GM19372 (cell line): Measurements from ENCODE around the gene LCP2.

ENCODE experiments used
- ATAC-seq: cut with Tn5 transposase; IDR thresholded peaks from one replicate; pipeline ENCODE4 v1.9.1; 2021; ENCODE audit warnings: mild to moderate bottlenecking, low read depth, moderate library complexity; ENCODE audit not compliant: unreplicated experiment

Gene LCP2

DNA sequence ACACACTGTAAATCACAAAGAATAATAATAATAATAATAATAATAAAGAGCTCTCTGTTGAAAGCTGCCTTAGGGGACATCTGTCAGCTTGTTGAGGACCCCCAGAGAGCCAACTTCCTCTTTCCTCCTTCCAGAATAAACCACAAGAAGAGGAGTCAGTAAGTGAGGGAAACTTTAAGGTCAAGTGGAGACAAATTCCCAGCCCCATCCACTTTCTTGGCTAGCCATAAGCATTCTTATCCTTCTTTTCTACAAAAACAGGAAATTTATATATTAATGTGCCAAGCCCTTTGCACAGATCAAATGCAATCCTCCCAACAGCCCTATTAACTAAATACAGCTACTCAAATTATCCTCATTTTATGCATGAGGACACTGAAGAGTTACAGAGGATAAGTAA lies 74.2 kb downstream of the LCP2 start:
- no peak for ATAC-seq

DNA sequence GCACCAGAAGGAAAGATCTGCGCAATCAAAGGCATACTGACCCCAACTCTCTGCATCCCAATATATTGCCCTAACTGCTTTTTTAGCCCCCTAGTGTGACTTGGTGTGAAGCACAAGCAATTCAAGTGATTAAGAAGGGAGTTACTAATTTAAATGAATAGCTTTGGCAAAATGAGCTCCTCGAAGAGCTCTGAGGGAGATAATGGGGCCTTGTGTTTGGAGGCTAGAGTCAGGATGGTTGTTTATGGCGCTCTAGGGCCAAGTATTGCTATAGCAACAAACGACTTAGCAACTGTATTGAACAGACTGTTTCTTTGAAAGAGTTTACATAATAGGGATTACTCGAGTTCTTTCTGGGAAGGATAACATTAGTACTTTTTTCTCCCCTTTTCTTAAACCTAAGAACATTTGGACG lies 76.2 kb downstream of the LCP2 start:
- no peak for ATAC-seq

DNA sequence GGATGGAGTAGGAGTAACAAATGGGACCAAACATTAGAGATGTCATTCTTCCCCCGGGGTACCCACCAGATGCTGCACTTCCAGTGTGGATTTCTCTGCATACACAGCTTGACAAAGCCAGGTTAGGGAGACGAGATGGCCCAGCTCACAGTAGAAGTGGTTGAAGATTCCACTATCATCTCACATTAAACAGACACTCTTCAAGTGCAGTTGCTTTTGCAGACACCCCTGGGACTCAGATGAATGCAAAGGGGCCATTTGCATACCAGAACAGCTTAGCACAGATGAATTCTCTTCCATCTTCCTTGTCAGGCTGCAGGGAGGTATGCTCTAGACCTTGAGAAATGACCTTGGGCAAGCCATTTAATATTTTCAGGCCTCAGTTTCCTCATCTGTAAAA lies 77.4 kb downstream of the LCP2 start:
- no peak for ATAC-seq

DNA sequence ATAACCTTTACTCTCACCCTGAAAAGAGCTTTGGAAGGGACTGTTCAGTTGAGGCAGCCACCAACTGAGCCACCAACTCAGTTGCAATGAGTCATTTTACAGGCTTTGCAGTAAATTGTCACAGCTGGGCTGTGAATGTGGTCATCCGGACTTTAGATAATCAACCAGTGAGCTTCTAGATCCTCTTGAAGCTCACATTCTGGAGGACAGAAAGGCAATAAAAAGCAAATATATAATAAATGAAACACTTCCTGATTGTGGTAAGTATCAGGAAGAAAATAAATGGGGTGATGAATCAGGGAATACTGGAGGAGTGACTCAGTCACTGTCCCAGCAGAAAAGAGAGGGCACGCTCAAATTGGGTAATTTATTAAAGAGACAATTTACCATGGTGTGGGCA lies 78.0 kb downstream of the LCP2 start:
- no peak for ATAC-seq

DNA sequence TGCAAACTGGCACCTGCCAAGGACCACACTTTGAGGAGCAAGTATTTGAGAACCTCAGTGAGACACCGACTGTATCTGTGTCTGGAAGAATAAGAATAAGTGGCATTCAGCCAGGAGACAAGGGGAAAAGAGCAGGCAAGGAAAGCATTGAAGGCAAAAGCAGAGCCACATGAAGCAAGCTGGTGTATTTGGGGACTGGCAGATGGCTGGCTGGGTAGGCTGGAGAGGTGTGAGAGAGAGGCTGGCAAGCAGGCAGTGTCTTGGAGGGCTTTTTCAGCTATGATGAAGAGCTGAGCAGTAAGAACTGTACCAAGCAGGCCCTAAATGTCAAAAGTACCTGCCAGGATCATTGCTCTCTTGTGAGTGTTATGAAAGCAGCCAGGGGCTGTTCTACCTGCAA lies 78.9 kb downstream of the LCP2 start:
- ATAC-seq: no peak

DNA sequence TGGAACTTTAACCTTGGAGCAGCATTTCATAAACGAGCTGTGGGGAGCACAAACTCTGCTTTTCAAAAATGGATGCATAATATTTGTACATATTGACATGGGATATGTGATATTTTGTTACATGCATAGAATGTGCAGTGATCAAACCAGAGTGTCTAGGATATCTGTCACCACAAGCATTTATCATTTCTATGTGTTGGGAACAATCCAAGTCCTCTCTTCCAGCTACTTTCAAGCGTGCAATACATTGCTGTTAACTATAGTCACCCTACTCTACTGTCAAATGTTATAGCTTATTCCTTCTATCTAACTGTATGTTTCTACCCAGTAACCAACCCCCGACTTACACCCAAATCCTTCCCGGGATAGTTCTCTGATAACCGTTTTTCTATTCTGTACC lies 79.7 kb downstream of the LCP2 start:
- no peak for ATAC-seq

DNA sequence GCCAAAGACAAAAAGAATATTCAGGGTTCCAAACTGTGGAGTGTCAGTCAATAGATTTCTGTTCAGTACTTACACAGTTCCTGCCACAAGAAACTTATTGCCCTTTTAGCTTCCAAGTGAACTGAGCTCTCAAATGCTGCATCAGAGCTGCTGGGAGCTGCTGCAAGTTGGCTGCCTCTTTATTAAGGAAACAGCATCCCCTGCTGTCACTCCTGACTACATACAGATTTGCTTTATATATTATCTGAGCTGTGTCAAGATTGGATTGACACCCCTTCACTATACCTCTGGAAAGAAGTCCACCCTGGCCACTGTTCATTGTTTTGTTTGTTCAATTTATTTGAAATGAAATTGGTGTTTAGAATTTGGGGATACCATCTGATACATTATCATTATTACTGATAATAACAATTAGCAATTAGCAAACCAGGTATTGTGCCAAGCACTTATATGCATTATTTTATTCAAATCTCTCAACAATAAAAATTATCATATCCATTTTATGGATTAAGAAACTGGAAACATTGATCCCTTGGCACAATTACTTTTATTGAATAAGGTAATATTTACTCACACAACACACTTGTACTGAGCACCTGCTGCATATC lies 81.2 kb downstream of the LCP2 start:
- ATAC-seq: no peak

DNA sequence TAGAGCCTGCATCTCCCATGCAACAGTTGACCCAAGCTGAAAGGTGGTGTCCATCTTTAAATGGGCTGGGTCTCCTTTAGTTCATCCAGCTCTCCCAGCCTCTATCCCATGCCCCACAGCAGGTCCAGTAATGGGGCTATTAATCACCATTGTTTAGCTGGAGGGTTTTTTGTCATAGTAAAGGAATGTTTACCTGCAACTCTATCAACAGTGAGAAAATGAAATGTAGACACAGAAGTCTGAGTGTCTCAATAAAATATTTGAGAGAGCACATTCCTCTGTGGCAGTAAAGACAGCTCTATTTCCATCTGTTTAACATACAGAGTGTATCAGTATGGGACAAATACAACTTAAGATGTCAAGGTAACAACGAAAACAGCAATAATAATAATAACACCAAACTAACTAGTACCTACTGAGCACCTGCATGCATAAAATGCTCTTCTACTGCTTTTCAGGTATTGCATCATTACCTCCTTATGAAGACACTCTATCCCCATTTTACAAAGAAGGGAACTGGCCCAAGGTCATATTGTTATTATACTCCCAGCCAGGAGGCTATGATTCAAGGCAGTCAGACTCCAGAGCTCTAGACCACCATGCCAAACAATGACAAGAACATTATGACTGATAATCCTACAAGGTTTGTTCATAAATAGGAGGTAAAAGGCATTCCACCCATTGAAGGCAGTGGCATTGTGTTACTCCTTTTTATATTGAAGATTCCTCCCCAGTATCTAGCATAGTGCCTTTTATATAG lies 85.8 kb downstream of the LCP2 start:
- no peak for ATAC-seq

DNA sequence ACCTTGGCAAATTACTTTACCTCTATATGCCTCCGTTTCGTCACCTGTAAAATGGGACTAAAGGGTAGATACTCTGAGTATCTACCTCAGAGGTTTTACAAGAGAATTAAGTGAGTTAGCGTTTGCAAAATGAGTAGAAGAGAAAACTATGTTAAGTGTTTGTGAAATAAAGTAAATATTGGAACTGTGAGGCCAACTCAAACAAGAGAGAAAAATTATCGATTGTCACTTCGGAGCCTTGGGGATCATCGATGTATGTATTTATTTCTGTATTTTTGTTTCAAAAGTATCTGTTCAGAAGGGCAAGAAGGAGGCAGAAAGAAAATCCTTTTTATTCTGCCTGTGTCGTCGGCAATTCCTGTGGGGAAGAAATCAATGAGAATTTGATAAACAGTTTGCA lies 90.6 kb downstream of the LCP2 start:
- no peak for ATAC-seq

DNA sequence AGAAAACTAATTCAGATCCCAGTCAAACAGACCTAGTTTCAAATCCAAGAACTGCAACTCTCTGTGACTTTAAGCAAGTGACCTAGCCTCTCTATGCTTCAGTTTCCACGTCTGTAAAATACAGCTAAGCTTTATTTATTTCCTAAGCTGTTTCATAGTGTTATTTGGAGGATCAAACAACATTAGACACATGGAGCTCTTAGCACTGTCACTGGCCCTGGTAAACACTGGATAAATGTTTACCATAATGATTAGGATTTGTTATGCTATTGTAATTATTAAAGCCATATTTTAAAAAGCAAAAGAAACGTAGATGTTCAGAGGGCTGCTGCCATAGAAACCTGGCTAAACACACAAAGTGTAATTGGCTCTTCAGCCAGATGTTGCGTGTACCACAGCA lies 91.4 kb downstream of the LCP2 start:
- ATAC-seq: no peak

DNA sequence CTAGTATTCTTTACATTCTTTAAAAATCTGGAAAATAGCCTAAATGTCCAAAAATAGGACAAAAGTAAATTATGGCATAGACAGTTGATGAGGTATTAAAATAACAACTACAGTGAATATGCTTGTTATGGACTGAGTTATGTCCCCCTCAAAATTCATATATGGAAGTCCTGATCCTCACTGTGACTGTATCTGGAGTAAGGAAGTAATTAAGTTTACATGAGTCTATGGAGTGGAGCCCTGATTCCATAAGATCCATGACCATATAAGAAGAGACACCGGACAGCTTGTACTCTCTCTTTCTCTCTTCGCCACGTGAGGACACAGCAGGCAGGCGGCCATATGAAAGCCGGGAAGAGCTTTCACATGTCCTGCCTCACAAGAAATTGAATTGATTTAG lies 93.4 kb downstream of the LCP2 start:
- ATAC-seq: no peak

DNA sequence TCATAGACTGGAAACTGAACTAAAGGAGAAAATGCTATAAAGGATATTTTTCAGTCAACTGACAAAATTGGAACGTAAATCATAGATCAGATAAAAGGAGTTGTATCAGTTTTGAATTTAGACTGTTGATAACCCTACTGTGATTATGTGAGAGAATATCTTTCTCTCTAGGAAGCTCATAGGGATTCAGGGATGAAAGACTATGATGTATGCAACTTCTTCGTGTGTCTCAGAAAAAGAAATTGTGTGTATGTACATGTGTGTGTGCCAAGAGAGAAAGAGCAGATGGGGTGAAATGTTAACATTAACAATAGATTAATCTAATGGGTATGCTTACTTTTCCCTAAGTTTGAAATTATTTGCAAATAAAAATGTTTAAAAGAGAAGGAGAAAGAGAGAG lies 95.5 kb downstream of the LCP2 start:
- no peak for ATAC-seq

DNA sequence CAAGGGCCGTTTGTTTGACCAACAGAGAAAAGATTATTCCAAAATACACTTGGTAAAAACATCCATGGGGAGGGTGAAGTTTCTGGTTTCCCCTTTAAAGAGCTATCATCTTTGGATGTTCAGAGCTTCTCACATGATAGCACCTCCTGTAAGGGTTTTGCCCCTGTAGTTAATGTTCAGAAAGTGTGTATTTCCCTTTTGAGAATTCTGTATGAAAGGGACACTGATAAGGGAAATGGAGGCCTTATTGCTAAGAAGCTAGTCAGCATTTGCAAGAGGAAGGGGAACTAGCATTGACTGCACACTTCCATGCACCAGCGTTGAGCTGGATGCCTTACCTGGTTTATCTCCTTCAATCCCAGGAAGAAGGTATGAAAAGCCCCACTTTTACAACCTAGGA lies 96.3 kb downstream of the LCP2 start:
- no peak for ATAC-seq

DNA sequence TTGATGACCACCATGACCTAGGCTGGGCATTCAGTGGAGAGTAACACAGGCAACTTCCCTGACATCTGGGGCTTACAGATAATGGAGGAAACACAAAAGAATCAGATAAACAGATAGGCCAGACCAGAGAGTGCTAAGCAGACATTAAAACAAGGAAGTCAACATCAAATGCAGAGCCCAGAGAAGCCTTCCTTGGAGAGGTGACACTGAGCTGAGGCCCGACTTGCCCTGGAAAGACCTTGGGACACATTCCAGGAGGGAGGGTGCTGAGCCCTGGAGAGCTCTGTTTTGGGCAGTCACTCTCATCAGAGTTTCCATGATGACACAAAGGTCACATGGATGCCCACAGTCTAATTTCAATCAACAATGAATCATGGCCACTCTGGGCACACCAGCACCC lies 96.7 kb downstream of the LCP2 start:
- no peak for ATAC-seq
